OCI-LY7 (cell line): ENCODE measurements around the gene TAPBPL.

Experiments
- CTCF ChIP-seq: fragments of 200-600 bp; sonication (generic); conservative IDR thresholded peaks from 2 replicates; pipeline ENCODE4 v1.5.1; 2014; ENCODE audit warnings: mild to moderate bottlenecking, antibody characterized with exemption, low read length, moderate library complexity, mixed read lengths
- EZH2phosphoT487 ChIP-seq: fragments of 200-600 bp; sonication (generic); IDR thresholded peaks from 2 replicates; pipeline ENCODE4 v1.6.1; 2018; ENCODE audit warnings: low read depth, borderline replicate concordance, mild to moderate bottlenecking, mixed run types, antibody characterized with exemption, low read length, moderate library complexity, mixed read lengths

- TF ChIP-seq CTCF (peak; percentile 51; the same call in 1 of the 2 replicates), EZH2phosphoT487 (no peak)
These were observed 7.8 kb upstream of the TAPBPL start for GRCh38 chr12:6444031-6444430.
